HG03378 (cell line): Measurements from ENCODE around the gene EMID1.

ENCODE experiments used
- ATAC-seq: cut with Tn5 transposase; IDR thresholded peaks from one replicate; pipeline ENCODE4 v1.9.1; 2021; ENCODE audit warnings: mild to moderate bottlenecking, moderate library complexity; ENCODE audit not compliant: unreplicated experiment

Gene EMID1

DNA sequence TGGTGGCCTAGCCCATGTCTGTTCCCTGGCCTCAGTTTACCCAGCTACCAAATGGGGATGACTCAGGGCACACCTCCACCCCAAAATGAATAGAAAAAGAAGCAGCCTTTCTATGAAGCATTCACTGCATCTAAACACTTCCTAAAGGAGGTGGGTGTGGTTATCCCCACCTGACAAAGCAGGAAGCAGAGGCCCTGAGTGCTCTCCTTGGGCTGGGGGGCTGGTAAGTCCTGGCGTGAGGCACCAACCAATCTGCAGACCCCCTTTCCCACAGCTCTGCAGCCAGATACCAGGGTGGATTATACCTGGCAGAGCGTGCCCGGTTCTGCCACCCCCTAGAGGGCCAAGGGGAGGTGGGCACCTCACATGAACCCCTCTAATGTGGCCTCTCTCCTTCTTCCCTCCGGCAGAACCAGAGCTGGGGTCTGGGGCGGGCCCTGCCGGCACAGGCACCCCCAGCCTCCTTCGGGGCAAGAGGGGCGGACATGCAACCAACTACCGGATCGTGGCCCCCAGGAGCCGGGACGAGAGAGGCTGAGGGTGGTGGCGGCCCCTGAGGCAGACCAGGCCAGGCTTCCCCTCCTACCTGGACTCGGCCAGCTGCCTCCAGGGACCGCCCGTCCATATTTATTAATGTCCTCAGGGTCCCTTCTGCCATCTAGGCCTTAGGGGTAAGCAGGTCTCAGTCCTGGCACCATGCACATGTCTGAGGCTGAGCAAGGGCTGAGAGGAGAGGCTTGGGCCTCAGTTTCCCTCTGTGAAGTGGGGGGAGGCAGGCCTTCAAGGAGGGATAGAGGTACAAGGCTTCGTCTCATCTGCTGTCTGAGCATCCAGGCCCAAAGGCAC, 52.9 kb downstream of the EMID1 start:
- ATAC-seq: no peak

DNA sequence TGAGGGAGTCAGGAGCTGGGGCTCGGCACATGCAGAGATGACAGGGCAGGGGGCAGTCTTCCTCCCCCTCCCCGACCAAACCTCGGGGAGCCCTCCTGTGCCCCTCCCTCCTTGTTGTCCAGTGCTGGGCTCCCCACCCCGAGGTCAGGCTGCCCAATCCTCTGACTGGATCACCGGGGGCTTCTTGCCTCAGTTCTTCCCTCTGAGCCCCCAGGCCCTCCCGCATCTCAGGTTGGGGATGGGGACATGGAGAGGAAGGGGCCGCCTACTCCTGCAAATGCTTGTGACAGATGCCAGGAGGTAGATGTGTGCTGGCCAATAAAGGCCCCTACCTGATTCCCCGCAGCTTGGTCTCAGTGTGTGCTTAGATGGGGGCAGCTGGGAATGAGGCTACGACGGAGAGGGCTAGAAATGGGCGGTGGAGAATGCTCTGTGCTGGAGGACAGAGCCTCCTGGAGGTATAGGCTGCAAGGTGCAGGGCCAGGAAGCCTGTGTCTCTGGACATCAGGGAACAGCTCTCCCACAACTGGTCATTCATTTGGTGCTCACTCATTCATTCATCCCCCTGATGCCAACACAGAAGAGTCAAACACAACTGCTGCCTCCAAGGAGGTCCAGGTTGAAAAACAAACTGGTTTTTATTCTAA, 53.7 kb downstream of the EMID1 start:
- no peak for ATAC-seq

DNA sequence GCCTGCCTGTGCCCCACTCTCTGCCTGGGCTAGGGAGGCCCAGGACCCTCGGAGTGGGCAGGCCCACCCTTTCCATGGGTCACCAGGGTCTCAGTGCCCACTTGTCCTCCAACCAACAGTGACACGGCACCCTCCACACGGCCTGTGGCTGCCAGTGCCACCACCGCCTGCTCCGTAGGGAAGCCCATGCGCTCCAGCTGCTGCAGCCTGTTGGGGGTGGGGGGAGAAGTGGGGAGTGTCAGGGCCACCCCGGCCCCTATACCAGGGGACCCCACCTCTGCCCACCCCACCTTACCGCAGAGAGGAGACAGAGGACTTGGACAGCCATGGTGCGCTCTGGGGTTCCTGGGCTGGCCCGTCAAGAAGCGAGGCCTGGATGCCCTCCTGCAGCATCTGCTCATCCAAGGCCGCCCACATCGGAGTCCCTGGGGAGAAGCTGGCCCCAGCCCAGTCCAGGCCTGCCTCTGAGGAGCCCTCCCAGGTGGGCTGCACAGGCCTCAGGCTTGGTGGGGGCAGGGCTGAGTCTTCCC, 54.4 kb downstream of the EMID1 start:
- no peak for ATAC-seq

DNA sequence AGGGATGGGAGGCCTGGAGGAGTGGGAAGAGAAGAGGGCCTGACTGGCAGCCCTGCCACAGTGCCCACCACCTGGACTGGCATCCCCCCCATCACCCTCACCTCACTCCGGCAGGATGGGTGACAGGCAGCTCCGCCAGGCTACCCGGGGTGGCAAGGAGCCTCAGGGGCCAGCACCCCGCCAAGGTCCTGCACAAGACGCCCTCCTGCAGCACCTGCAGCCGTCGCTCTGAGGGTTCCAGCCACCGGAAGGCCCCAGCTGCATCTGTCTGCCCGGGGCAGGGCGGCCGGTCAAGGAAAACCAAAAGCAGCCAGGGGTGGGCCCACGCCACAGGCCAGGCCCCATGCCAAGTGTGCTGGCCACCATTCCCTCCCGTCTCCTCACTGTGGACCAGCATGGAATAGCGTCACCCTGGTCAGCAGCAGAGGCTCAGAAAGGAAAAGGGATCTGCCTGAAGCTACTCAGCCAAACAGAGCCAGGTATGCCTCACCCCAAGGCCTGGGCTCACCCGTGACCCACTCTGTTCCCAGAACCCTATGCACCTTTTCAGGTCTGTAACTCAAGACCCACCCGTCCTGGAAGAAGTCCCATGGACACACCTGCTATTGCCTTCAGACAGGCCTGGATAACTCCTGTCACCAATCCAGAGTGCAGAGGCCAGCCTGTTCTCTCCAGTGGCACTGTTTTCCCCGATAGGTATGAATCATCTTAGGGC, 55.1 kb downstream of the EMID1 start:
- no peak for ATAC-seq

DNA sequence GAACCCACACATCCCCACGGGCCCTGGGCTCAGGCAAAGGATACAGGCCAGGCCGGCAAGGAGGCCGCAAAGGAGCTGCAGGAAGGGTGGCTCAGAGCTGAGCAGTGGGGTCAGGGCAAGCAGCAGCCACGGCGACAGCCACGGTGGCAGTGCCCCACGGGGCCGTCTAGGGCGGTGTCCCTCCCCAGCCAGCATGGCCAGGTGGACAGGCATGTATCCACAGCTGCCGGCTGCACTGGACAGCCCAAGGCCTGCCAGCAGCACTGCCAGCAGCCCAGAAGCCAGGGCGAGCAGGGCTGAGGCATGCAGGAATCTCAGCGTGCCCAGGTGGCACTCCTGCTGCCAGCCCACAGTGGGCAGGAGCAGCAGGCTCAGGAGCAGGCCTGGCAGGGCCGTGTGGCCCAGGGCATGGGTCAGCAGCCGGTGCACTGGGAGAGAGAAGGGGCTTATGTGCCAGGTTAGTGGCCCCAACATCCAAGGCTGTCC, 58.1 kb downstream of the EMID1 start:
- ATAC-seq: no peak

DNA sequence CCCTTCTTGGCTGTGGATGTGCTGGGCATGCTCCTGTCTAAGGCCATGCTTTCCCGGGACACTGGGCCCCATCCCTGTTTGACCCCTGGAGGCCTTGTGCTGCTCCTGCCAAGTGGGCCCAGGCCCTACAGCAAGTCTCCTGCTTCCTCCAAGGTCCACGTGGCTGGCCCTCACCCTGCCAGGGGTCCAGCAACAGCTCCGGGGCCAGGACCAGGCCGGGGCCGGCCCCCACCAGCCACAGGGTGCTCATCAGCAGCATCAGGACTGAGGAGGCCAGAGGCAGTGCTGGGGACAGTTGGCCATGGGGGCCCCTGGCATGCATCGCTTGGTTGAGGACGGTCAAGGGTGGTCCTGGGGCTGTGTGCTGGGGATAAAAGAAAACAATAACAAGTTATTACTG, 59.6 kb downstream of the EMID1 start:
- ATAC-seq: no peak

DNA sequence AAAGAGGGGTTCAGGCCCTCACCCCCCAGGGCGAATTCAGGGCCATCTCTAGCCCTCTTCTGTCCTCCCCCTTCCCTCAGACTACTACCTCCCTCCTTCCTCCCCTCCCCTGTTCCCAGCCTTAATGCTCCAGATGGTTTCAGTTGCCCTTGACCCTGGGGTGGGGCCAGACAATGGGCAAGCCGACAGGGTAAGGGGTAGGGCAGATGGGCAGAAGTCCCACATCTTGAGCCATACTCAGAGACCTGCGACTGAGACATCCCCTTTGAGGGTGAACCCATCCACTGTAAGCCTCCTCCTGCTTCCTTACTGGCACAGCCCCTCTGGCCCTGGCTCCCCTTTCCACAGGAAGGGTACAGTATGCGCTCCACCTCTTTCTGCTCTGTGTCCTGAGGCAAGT, 60.2 kb downstream of the EMID1 start:
- ATAC-seq: no peak

DNA sequence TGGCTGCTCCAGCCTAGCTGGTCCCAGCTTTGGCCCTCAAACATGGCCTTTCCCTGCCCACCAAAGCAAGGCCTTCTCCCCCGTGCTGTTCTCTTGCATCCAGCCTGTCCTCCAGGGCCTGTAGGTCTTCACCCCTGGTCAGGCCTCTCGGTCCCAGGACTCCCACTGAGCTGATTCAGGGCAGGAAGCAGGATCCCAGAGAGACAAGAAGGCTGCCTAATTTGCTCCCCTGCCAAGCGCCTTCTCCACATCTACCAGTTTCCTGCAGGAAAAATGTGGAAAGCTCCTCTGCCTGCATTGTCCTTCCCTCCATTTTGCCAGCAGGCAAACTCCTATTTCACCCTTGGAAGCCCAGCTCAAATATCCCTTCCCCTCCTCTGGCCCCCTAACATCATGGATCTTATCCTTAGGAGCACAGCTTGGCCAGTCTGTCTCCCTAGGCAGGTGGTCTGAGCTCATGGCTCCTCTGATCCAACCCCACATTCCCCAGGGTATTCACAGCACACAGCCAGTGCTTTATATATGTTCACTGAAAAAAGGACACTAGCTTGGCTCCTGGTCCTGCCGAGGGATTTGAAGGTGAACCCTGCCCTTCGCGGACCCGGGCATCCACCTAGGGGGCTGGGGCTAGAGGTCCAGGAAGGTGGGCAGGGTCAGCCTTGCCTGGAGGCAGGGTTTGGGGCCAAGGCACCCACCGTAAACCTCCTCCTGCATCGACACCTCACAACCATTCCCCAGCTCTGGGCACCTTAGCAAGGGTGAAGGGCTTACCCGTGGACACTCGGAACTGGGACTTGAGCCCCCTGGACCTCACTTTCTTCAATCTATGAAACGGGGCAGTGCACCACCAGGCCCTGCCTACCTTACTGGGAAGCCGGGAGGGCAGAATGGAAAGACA, 61.1 kb downstream of the EMID1 start:
- no peak for ATAC-seq

DNA sequence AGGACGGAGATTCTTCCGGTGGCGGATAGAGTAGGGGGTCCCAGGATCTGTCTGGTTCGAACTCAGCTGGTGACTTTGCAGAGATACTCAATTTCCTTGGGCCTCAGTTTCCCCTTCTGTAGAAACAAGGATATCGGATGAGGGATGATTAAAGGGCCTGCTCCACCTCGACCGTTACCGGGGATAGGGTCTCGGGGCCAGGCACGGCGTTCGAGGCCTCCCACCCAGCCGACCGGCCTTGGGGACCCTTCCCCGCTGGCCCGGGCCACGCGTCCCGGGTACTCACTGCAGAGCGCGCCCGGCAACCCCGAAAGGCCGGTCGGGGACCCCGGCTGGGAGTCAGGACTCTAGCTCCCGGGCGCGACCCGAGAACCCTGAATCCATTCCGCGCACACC, 61.8 kb downstream of the EMID1 start:
- ATAC-seq: peak; percentile 15

DNA sequence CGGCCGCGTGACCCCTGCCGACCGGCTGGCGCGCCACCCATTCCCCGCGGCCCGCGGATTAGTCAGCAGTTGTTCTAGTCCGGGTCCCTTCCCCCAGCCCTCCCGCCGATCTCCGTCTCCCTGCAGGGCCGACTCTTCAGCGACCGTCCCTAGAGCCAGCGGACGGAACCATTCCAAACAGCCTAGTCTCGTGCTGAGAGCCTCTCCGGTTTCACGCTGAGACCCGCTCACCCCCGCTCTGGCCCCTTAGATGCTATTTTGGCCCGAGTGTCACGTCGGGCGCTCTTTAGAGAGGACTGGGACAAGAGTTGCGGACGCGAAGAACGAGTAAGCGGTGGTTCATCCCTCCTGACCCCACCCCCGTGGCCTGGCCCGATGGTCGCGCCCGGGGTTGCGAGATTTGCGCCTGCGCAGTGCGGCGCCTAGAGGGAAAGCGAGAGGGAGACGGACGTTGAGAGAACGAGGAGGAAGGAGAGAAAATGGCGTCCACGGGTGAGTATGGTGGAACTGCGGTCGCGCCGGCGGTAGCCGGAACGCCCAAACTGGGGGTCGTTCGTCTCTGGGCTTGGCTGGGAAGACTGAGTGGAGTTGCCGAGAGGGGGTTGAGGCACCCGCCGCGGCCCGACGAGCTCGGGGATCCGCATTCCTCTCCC, 62.3 kb downstream of the EMID1 start, which contains the start of the genes EWSR1 and RHBDD3:
EWSR1 (plus strand) TSS at position 411 of the 653 bp plus-strand sequence; CDS start at position 480, 69 bp downstream.
RHBDD3 (minus strand) TSS at position 124 of the 653 bp plus-strand sequence. CDS start 2,355 bp downstream, outside the sequence.
- ATAC-seq: peak; percentile 70

DNA sequence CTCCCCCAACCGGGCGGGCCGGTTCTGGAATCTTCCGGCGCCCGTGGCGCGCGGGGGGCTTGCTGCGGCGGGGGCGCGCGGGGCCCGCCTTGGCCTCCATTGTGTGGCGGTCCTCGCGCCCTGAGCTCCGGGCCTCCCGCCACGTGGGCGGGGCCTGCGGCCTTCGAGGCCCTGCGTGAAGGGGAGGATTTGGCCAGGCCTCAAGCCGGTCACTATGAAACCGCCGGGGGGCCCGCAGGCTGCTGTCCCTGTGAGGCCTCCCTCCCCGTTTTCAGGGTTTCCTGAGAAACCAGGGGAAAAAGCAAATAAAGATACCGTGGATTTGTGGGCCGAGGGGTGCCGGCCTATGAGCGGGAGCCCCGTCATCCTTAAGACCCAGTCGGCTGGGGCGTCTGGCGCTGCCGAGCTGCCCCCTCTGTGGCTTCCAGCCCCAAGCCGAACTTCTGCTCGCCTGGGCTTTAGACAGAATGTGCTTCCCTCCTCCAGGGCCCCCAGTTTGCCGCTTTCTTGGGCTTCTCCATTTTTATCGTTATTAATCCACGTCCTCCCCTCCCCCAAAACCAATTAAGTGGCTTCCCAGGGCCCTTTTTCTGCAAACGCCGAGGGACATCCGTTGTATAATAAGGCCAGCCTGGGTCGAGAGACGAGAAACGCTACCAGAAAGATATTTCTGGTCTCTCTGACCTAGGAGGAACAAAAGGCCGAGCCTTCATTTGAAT, 63.0 kb downstream of the EMID1 start:
- ATAC-seq: peak; percentile 18

DNA sequence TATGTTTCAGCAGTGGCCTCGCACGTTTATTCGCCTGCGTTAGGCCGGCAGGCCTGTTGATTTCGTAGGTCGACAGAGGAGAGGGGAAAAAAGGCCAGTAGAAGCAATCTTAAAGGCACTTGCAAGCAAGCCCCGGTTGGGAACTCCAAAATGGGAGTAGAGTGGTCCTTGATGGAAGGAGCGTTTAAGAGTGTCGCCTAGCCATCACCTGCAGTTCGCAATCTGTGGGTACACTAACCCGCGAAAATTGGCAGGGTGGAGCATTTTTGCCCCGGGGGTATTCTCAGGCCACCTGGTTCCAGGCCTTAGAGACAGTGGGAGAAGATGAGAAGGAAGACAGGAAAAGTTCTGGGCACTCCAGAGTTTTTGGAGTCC, 63.5 kb downstream of the EMID1 start:
- no peak for ATAC-seq

DNA sequence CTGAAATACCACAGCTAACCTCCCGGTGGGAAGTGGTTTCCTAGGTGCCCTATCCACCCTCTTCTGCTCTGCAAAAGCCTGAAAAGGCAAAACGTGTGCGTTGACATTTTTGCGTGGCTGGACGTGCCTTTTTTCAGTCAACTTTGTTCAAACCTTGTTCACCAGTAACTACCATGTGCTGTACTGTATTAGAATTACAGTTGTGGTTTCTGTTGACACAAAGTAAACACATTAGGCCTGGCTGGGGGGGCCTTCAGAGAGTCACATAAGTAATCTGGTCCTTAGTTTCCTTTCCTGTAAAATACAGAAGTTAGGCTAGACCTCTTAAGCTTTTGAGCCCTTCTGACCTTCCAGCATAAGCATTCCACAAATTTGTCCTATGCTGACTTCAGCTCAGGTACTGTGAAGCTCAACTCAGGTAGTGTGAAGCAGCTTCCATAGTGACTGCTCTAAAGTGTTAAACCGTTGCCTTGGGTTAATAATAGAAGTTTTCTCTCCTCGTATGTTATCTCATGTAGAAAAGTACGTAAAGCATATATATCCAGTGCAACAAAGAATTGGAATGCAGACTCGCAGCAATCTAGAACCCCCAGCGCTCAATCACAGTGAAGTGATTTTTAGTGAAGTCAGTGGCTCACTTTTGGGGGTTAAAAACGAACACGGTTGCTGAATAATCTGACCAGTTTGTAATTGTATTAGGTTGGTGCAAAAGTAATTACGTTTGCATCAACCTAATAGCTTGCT, 64.2 kb downstream of the EMID1 start:
- ATAC-seq: no peak

DNA sequence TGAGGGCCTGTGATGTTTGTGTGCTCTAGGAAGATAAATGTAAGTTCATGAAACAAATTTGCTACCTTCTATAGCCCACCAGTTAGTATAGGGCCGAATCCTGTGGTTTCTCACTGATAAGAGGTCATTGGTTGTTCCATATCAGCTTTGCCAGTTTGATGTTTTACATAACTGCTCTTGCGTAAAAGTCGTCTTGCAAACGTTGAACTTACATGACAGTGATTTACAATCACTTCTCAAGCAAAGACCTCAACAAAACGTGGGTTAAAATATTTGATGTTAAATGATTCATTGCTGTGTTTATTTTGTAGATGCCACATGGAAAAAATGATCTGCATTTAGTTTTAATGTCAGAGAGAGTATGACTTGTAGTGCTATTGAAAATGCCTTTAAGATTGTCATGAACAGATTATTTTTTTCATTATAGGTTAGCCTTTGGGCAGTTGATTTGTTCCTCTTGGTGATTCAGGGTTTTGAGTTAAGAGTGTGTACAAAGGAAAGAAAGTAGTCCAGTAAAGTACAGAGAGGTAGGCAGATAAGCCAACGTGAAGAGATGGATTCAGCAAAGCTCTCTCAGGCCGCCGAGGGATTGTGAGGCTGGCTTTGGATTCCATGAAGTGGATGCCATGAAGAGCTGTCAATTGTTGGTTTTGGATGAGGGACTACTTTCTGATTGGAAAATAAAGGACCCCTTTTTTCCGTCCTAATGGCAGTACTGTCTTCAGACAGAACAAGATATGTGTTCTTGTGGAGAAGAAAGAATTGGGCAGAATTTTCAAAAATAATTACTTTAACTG, 65.0 kb downstream of the EMID1 start:
- ATAC-seq: no peak

DNA sequence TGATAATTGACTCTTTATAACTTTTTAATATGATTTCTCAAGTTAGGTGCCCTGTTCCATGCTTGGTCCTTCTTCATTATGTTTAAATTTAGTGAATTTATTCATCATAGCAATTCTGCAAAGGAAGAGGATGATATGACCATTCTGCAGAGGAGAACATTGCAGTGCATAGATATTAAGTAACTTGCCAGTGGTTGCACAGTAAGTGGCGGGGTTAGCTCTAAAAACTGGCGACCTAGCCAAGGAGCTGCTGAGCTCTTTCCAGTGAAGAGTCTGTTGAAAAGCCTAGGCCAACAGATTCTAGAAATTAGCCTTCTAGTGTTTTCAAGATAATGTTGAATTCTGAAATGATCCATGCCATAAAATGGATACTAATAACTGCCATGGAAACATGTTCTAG, 66.9 kb downstream of the EMID1 start:
- ATAC-seq: no peak

DNA sequence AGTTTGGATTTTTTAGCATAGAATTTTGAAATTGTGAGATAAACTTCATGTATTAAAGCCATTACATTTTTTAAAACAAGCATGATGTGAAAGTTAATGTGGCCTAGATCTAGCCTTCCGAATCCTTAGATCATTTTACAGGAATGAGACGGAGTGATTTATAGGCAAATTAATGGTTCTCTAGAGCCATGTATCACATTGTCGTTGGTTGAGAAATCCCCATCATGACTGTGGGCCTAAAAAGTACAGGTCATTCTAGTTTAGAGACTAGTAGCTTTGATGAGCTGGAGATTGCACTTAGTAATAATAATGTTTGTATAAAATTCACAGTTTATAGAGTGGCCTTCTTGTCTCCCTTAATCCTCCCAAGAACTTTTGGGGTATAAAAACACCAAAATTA, 69.5 kb downstream of the EMID1 start:
- ATAC-seq: no peak

DNA sequence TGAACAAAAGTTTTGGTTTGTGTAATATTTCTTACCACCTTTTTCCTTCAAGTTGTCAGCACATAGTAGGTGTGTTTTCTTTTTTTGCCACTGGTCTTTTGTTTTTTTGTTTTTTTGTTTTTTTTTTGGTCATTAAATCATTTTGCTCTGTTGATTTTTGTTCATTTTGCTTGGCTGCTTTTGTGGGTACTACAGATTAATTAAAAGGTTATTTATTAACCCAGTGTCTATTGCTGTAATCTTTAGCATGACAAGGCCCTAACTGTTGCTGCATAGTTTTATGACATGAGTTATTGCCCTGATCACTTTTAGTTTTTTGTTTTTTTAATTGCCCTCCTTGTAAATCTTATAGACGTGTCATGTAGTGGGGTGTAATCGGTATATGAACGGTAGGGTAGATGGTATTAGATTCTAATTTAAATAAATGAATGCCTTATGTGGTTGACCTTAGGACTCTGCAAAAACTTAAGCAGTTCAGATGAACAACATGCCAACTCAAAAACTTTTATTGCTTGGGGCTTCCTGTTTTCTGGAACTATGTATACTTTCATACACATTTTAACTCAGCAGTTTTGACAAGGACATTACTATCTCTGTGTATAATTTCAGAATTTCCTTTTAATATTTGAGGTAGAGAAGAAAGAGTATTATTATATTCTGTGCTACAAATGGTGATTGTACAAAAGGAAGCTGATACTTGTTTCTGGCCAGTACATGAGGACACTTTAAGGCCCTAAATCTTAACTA, 70.3 kb downstream of the EMID1 start:
- ATAC-seq: no peak
